ENCODE data around the gene OOEP. TPM values are rescaled to one million over a fixed set of nuclear protein-coding genes. Genes with fewer than 3 reads are reported as not detected.
A peak's percentile ranks its signal among the peaks of the same experiment; 100 is the strongest.
"Not testable (repeated sequence)": the region's sequence is repeated elsewhere in the genome, so short reads cannot be mapped to it uniquely, and the experiment has no call there.

The OOEP gene
- 0.79 TPM for polyA plus RNA-seq

- Mint-ChIP-seq H3K27me3 (peaks cover 3% of the 10 kb centered on the region), H3K4me1 (no peaks in the 10 kb centered on the region), H3K27ac (no peak within 1 kb of the TSS), H3K4me3 (no peak within 1 kb of the TSS), H3K36me3 (no peaks in the 10 kb centered on the region), H3K9me3 (peaks cover 0 to 4% (median 2%) of the 10 kb centered on the region in 3 donors)
Measured at GRCh38 chr6:73369563-73369962, at the start of gene OOEP. Gene OOEP, minus strand, starts transcription at chr6:73369897. Its CDS starts 105 bp downstream, at chr6:73369792.

- H3K4me1 Mint-ChIP-seq = peaks cover 0 to 2% (median 0%) of the 10 kb centered on the region in 3 donors
- H3K27ac Mint-ChIP-seq = peak overlapping the region in 2 of 3 donors; percentile 21 to 39
- H3K4me3 Mint-ChIP-seq = no peak overlapping the region
- H3K27me3 Mint-ChIP-seq = no peaks in the 10 kb centered on the region
- peaks cover 14% of the 10 kb centered on the region for H3K36me3 Mint-ChIP-seq
- H3K9me3 Mint-ChIP-seq = no peaks in the 10 kb centered on the region
Measured at GRCh38 chr6:73418081-73418741, 48.5 kb upstream of the OOEP start.

GRCh38 chr6:73413102-73413501, 43.4 kb upstream of the OOEP start:
- no peaks in the 10 kb centered on the region for H3K4me1 Mint-ChIP-seq
- H3K27ac Mint-ChIP-seq = no peak overlapping the region
- no peaks in the 10 kb centered on the region for H3K27me3 Mint-ChIP-seq
- H3K36me3 Mint-ChIP-seq = peaks cover 11% of the 10 kb centered on the region
- H3K4me3 Mint-ChIP-seq = no peak overlapping the region
- no peaks in the 10 kb centered on the region for H3K9me3 Mint-ChIP-seq

- H3K4me1 Mint-ChIP-seq = no peaks in the 10 kb centered on the region
- H3K4me3 Mint-ChIP-seq = no peak overlapping the region
- peaks cover 4% of the 10 kb centered on the region for H3K36me3 Mint-ChIP-seq
- H3K27me3 Mint-ChIP-seq = no peaks in the 10 kb centered on the region
- no peak overlapping the region for H3K27ac Mint-ChIP-seq
- H3K9me3 Mint-ChIP-seq = no peaks in the 10 kb centered on the region
Measured at GRCh38 chr6:73409395-73409794, 39.7 kb upstream of the OOEP start.

GRCh38 chr6:73400656-73401055, 31.0 kb upstream of the OOEP start:
- Mint-ChIP-seq H3K36me3 (no peaks in the 10 kb centered on the region), H3K27me3 (no peaks in the 10 kb centered on the region), H3K9me3 (no peaks in the 10 kb centered on the region), H3K4me3 (no peak overlapping the region), H3K27ac (no peak overlapping the region), H3K4me1 (peaks cover 0 to 2% (median 0%) of the 10 kb centered on the region in 3 donors)

- no peak overlapping the region for H3K27ac Mint-ChIP-seq
- H3K9me3 Mint-ChIP-seq = no peaks in the 10 kb centered on the region
- H3K36me3 Mint-ChIP-seq = no peaks in the 10 kb centered on the region
- H3K27me3 Mint-ChIP-seq = peaks cover 2% of the 10 kb centered on the region
- H3K4me1 Mint-ChIP-seq = peaks cover 2 to 6% (median 2%) of the 10 kb centered on the region in 3 donors
- H3K4me3 Mint-ChIP-seq = no peak overlapping the region
Measured at GRCh38 chr6:73395875-73396274, 26.2 kb upstream of the OOEP start.

- no peaks in the 10 kb centered on the region for H3K36me3 Mint-ChIP-seq
- H3K27me3 Mint-ChIP-seq = peaks cover 2% of the 10 kb centered on the region
- peaks cover 1 to 6% (median 5%) of the 10 kb centered on the region in 3 donors for H3K4me1 Mint-ChIP-seq
- H3K9me3 Mint-ChIP-seq = no peaks in the 10 kb centered on the region
- H3K4me3 Mint-ChIP-seq = peak within 1 kb of the TSS; percentile 75 to 89 (median 88)
- peak within 1 kb of the TSS; percentile 75 to 96 (median 85) for H3K27ac Mint-ChIP-seq
Measured at GRCh38 chr6:73394577-73395354, 25.1 kb upstream of the OOEP start, which contains the start of gene DDX43. Gene DDX43, plus strand, starts transcription at chr6:73394828. Its CDS starts 78 bp downstream, at chr6:73394906.

- Mint-ChIP-seq H3K9me3 (no peaks in the 10 kb centered on the region), H3K4me3 (no peak overlapping the region), H3K27ac (no peak overlapping the region), H3K27me3 (peaks cover 2% of the 10 kb centered on the region), H3K4me1 (peaks cover 4 to 10% (median 10%) of the 10 kb centered on the region in 3 donors), H3K36me3 (no peaks in the 10 kb centered on the region)
Measured at GRCh38 chr6:73393278-73393677, 23.6 kb upstream of the OOEP start.

- peaks cover 6 to 10% (median 10%) of the 10 kb centered on the region in 3 donors for H3K4me1 Mint-ChIP-seq
- H3K9me3 Mint-ChIP-seq, H3K27me3 Mint-ChIP-seq, H3K4me3 Mint-ChIP-seq, H3K36me3 Mint-ChIP-seq, H3K27ac Mint-ChIP-seq: not testable (repeated sequence)
Measured at GRCh38 chr6:73392188-73392587, 22.5 kb upstream of the OOEP start.

GRCh38 chr6:73391675-73392074, 22.0 kb upstream of the OOEP start:
- Mint-ChIP-seq H3K27ac (no peak overlapping the region), H3K27me3 (peaks cover 2% of the 10 kb centered on the region), H3K36me3 (no peaks in the 10 kb centered on the region), H3K9me3 (no peaks in the 10 kb centered on the region), H3K4me1 (peaks cover 6 to 10% (median 10%) of the 10 kb centered on the region in 3 donors), H3K4me3 (no peak overlapping the region)

- H3K36me3 Mint-ChIP-seq = no peaks in the 10 kb centered on the region
- peak overlapping the region in 2 of 4 donors; percentile 83 to 94 for H3K4me3 Mint-ChIP-seq
- H3K4me1 Mint-ChIP-seq = peaks cover 6 to 10% (median 10%) of the 10 kb centered on the region in 3 donors
- H3K9me3 Mint-ChIP-seq = no peaks in the 10 kb centered on the region
- H3K27me3 Mint-ChIP-seq = peaks cover 2% of the 10 kb centered on the region
- peak overlapping the region in 1 of 3 donors; percentile 76 for H3K27ac Mint-ChIP-seq
Measured at GRCh38 chr6:73389854-73390253, 20.2 kb upstream of the OOEP start.

- Mint-ChIP-seq H3K4me1 (peaks cover 6 to 10% (median 10%) of the 10 kb centered on the region in 3 donors), H3K27ac (peak overlapping the region in 2 of 3 donors; percentile 31 to 76), H3K36me3 (no peaks in the 10 kb centered on the region), H3K9me3 (no peaks in the 10 kb centered on the region), H3K27me3 (peaks cover 2% of the 10 kb centered on the region), H3K4me3 (peak overlapping the region; percentile 83 to 94 (median 89))
Measured at GRCh38 chr6:73388800-73389512, 19.3 kb upstream of the OOEP start.

GRCh38 chr6:73388433-73388799, 18.7 kb upstream of the OOEP start:
- H3K9me3 Mint-ChIP-seq = no peaks in the 10 kb centered on the region
- H3K27me3 Mint-ChIP-seq = peaks cover 2% of the 10 kb centered on the region
- peak overlapping the region; percentile 83 to 94 (median 89) for H3K4me3 Mint-ChIP-seq
- H3K36me3 Mint-ChIP-seq = no peaks in the 10 kb centered on the region
- peaks cover 6 to 10% (median 10%) of the 10 kb centered on the region in 3 donors for H3K4me1 Mint-ChIP-seq
- H3K27ac Mint-ChIP-seq = peak overlapping the region in 1 of 3 donors; percentile 76

- H3K36me3 Mint-ChIP-seq = no peaks in the 10 kb centered on the region
Measured at GRCh38 chr6:73382462-73383113, 12.9 kb upstream of the OOEP start.

GRCh38 chr6:73381531-73381930, 11.8 kb upstream of the OOEP start:
- not testable (repeated sequence) for H3K4me1 Mint-ChIP-seq, H3K4me3 Mint-ChIP-seq, H3K36me3 Mint-ChIP-seq, H3K27ac Mint-ChIP-seq, H3K27me3 Mint-ChIP-seq, H3K9me3 Mint-ChIP-seq

More at GRCh38 chr6:73382462-73383113, 12.9 kb upstream of the OOEP start:
- Mint-ChIP-seq H3K27ac (no peak overlapping the region), H3K9me3 (no peaks in the 10 kb centered on the region), H3K4me3 (no peak overlapping the region), H3K4me1 (no peaks in the 10 kb centered on the region), H3K27me3 (no peaks in the 10 kb centered on the region)

All from IgD-negative memory B cell (primary cell).